Prostate gland (tissue), 2 donors: ENCODE measurements around the gene CD72. TPM values are rescaled to one million over a fixed set of nuclear protein-coding genes. Genes with fewer than 3 reads are reported as not detected.

Source experiments
- DNase-seq: peaks from one replicate; pipeline ENCODE4 v3.0.0-alpha.2; 2019; ENCODE audit warnings: low spot score
- H3K27ac ChIP-seq, 2 donors: fragments of 200-600 bp; sonication (generic); 2 replicates each; pipeline ENCODE4 v1.5.1; 2017 to 2019
- H3K27me3 ChIP-seq: fragments of 200-600 bp; sonication (generic); replicated peaks from 2 replicates; pipeline ENCODE4 v1.5.1; 2019; ENCODE audit not compliant: insufficient read depth
- H3K36me3 ChIP-seq, 2 donors: fragments of 200-600 bp; sonication (generic); 1 replicate in 1 of 2; 2 replicates in 1 of 2; pipeline versions ENCODE4 v1.5.1 to v1.8.1; 2017 to 2019
- H3K4me1 ChIP-seq: fragments of 200-600 bp; sonication (generic); replicated peaks from 2 replicates; pipeline ENCODE4 v1.5.1; 2019
- H3K4me3 ChIP-seq, 2 donors: fragments of 200-600 bp; sonication (generic); 2 replicates each; pipeline ENCODE4 v1.5.1; 2017 to 2019
- H3K9me3 ChIP-seq: fragments of 200-600 bp; sonication (generic); 2 replicates; pipeline ENCODE4 v1.5.1; 2017
- POLR2A ChIP-seq: fragments of 450-650 bp; IDR thresholded peaks from one replicate; pipeline ENCODE4 v1.6.1; 2016; ENCODE audit warnings: antibody characterized with exemption, mild to moderate bottlenecking
- POLR2AphosphoS5 ChIP-seq: sonication (generic); formaldehyde crosslinking; IDR thresholded peaks from one replicate; pipeline ENCODE4 v1.6.1; 2017; ENCODE audit warnings: antibody characterized with exemption
- WGBS: methylation state at CpG from one replicate; pipeline ENCODE4 v1.1.5; 2018; 5-methylcytosine and 5-hydroxymethylcytosine counted together
- intact Hi-C: fragments of 100-400 bp; cut with DNase I; formaldehyde crosslinking; loops from one replicate; pipeline ENCODE4 v1.14.2; 2022
- microRNA-seq: library from miRNA; unstranded; fragments of <30 nt; microRNA quantifications from one replicate; pipeline ENCODE4, GENCODE V29; 2016
- small RNA-seq, 2 donors: library from RNA; depleted of rRNA; stranded (forward); fragments of <200 nt; gene quantifications; one replicate each; pipeline ENCODE3, GENCODE V24; 2016
- total RNA-seq, 2 donors: library from RNA; depleted of rRNA; stranded (reverse); fragments of >200 nt; gene quantifications; one replicate each; pipeline ENCODE4 v1.1.0, GENCODE V29; 2016
- TF ChIP-seq, protein P1 (sequence below), 4 experiments: fragments of 200-600 bp in 2 of 4; fragments of 450-650 bp in 2 of 4; sonication (generic) in 2 of 4; IDR thresholded peaks; 1 replicate in 3 of 4; 2 replicates in 1 of 4; pipeline ENCODE4 v1.5.1; 2016 to 2019; ENCODE audit warnings: antibody characterized with exemption in 4 of 4, mild to moderate bottlenecking in 2 of 4, moderate library complexity in 2 of 4

CD72 gene
- total RNA-seq, 2 donors from 2014 or later, result 3.0 to 3.2 TPM

DNA sequence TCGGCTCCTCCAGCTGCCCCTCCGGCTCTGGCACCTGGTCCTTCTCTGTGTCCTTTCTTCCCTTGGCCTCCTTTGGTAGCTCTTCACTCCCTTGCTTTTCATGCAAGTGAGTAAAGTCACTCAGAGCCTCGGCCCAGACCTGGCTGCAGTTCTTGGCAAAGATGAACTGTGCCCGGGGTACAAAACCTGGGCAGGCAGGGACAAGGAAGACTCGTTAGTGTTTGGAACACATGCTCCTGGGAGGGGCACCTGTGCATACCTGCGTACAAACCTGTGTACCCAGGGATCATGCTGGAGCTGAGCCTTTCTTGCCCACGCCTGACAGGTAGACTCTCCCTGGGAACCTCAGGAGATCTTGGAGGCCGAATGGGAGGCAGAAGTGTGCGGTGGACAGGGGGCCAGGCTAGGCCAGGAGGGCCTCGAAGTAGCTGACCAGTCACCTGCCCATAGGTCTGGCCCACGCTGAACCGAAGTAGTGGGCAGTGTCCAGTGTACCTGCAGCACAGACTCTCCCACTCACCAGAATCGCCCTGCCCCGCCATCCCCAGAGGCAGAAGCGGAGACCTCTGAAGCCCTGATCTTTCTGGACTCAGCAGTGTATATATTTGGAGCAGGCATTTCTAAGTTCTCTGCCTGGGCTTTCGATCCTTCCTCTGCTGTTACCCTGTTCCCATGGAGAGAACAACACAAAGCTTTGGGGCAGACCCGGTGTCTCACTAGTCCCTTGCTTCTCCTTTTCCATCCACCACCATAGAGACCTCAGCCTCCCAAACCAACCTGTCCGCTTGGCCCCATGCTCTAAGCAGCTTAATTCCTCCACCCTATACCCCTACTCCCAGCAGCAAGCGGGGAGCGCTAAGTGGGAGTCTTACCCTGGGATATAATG, 55.1 kb downstream of the CD72 start:
- TF ChIP-seq, protein P1, sequence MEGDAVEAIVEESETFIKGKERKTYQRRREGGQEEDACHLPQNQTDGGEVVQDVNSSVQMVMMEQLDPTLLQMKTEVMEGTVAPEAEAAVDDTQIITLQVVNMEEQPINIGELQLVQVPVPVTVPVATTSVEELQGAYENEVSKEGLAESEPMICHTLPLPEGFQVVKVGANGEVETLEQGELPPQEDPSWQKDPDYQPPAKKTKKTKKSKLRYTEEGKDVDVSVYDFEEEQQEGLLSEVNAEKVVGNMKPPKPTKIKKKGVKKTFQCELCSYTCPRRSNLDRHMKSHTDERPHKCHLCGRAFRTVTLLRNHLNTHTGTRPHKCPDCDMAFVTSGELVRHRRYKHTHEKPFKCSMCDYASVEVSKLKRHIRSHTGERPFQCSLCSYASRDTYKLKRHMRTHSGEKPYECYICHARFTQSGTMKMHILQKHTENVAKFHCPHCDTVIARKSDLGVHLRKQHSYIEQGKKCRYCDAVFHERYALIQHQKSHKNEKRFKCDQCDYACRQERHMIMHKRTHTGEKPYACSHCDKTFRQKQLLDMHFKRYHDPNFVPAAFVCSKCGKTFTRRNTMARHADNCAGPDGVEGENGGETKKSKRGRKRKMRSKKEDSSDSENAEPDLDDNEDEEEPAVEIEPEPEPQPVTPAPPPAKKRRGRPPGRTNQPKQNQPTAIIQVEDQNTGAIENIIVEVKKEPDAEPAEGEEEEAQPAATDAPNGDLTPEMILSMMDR (IDR thresholded peaks at IDR 0.05), result no peak
- TF ChIP-seq POLR2AphosphoS5, result peak; percentile 52
- no peak overlapping the region for H3K4me3 ChIP-seq
- WGBS, result 68% methylated on average over 20 of the region's 20 CpGs
- H3K9me3 ChIP-seq, result no peaks in the 10 kb centered on the region
- no peaks in the 10 kb centered on the region for H3K36me3 ChIP-seq
- H3K4me1 ChIP-seq, result no peaks in the 10 kb centered on the region
- intact Hi-C loops, result no loop called here
- DNase-seq, result peak; percentile 45
- H3K27ac ChIP-seq, result peak overlapping the region; percentile 28 to 44
- no peaks in the 10 kb centered on the region for H3K27me3 ChIP-seq

DNA sequence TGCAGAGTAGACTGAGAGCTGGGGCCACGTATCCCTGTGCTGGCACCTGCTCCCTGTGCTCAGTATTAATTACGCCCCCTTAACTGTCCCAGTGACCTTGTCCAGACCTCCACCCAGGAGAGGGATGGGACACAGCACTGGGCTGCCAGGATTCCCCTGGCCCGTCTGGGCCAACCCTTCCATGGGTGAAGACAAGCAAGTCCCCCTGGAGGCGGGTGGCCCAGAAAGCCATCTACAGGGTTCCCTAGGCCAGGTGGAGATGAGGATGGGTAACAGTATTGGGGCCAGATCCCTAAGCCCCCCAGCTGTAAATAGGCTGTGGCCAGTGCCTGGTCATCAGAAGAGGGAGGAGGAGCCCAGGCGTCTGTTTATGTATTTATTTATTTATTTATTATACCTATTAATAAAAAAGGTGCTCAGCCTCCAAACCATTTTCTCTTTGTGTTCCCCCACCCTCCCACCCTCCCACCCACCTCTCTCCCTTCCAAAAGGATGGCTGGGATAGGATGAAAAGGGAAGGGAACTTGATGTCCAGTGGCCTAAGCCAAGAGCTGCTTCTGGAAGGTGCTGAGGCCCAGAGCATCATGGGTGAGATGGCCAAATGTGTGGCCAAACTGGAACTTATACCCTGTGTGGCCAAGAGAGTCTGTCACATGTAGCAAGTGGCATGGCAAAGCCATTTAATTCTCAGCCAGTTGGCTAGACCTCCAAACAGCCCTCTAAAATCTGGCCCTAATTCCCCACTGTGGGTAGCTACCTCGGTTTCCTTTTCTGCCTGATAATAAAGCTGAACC, 56.5 kb downstream of the CD72 start:
- WGBS, result 80% methylated on average over 5 of the region's 6 CpGs
- no peak for TF ChIP-seq POLR2AphosphoS5
- TF ChIP-seq, protein P1 (IDR thresholded peaks at IDR 0.05), result no peak
- no peak for TF ChIP-seq POLR2A
- intact Hi-C loops, result no loop called here
- no peak for DNase-seq
- no peaks in the 10 kb centered on the region for H3K4me1 ChIP-seq
- H3K36me3 ChIP-seq, result no peaks in the 10 kb centered on the region
- H3K27me3 ChIP-seq, result no peaks in the 10 kb centered on the region
- no peak overlapping the region for H3K4me3 ChIP-seq
- no peak overlapping the region for H3K27ac ChIP-seq
- no peaks in the 10 kb centered on the region for H3K9me3 ChIP-seq

DNA sequence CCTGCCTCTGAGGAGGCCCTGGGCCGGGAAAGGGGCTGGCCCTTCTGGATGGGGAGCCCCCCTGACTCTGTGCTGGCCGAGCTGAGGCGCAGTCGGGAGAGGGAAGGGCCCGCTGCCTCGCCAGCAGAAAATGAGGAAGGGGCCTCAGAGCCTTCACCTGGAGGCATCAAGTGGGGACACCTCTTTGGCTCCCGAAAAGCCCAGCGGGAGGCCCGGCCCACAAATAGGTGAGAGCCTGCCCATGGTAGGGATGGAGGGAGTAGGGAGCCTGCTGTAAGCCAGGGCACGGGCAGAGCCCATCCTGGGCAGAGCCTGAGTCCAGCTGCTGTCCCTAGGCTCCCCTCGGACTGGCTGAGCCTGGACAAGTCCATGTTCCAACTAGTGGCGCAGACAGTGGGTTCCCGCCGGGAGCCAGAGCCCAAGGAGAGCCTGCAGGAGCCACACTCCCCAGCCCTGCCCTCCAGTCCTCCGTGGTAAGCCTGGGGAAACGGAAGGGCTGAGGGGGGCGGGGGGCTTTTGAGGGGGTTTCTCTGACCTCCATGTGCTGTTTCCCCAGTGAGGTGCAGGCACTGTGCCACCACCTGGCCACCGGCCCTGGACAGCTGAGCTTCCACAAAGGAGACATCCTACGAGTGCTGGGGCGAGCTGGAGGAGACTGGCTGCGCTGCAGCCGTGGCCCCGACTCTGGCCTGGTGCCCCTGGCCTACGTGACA, 57.4 kb downstream of the CD72 start:
- Histone ChIP-seq H3K27ac (no peak overlapping the region), H3K9me3 (no peaks in the 10 kb centered on the region), H3K27me3 (no peaks in the 10 kb centered on the region), H3K4me1 (no peaks in the 10 kb centered on the region), H3K36me3 (no peaks in the 10 kb centered on the region), H3K4me3 (no peak overlapping the region)
- DNase-seq, result no peak
- intact Hi-C loops, result no loop called here
- WGBS, result 81% methylated on average over 24 of the region's 24 CpGs
- no peak for TF ChIP-seq POLR2A
- TF ChIP-seq POLR2AphosphoS5, result no peak
- TF ChIP-seq, protein P1 (IDR thresholded peaks at IDR 0.05), result no peak

Small RNA genes lying within 50 kb of the gene (microRNA-seq; reads per million reads assigned to microRNA genes)
- 1.8 reads per million, percentile 24 among the genes with 10 or more reads in this experiment for gene MIR4667

Small RNA genes lying within 50 kb of the gene (small RNA-seq; reads per million reads assigned to genes)
- gene MIR4667 (0 reads per million in 2 donors), gene RMRP (0 reads per million in 2 donors), gene RPS29P17 (0 reads per million in 2 donors)

Other genes with a start within 250 kb of the CD72 start
- 10 to 100 TPM; 13.6 to 33.1 TPM for gene RUSC2, start 128.3 kb downstream of the CD72 start, total RNA-seq
- gene TESK1, start 13.2 kb downstream of the CD72 start, total RNA-seq, result 10 to 100 TPM; 40.2 to 67.3 TPM
- gene SIT1, start 32.5 kb upstream of the CD72 start, total RNA-seq, result under 1 TPM; 0.18 to 0.68 TPM
- over 10,000 TPM in 1 of 2 donors, 1,000 to 10,000 TPM in 1; 1,879 to 13,864 TPM for gene RMRP, start 39.6 kb upstream of the CD72 start, total RNA-seq
- gene CCDC107, start 39.9 kb upstream of the CD72 start, total RNA-seq, result 10 to 100 TPM; 22.8 to 26.2 TPM
- 1 to 10 TPM; 1.1 to 1.8 TPM for gene ARHGEF39, start 46.8 kb upstream of the CD72 start, total RNA-seq
- gene CA9, start 55.5 kb upstream of the CD72 start, total RNA-seq, result not detected
- 1,000 to 10,000 TPM; 1,037 to 1,042 TPM for gene TPM2, start 71.5 kb upstream of the CD72 start, total RNA-seq
- 100 to 1,000 TPM; 167 to 315 TPM for gene TLN1, start 113.8 kb upstream of the CD72 start, total RNA-seq
- gene CREB3, start 114.3 kb upstream of the CD72 start, total RNA-seq, result 100 to 1,000 TPM in 1 of 2 donors, 10 to 100 TPM in 1; 60.9 to 120 TPM
- gene GBA2, start 130.8 kb upstream of the CD72 start, total RNA-seq, result 10 to 100 TPM; 48.5 to 55.4 TPM
- gene RGP1, start 130.9 kb upstream of the CD72 start, total RNA-seq, result 10 to 100 TPM; 19.4 to 30.3 TPM
- gene MSMP, start 135.9 kb upstream of the CD72 start, total RNA-seq, result not detected
- gene NPR2, start 173.2 kb upstream of the CD72 start, total RNA-seq, result 10 to 100 TPM; 17.3 to 33.2 TPM
- gene SPAG8, start 193.8 kb upstream of the CD72 start, total RNA-seq, result 1 to 10 TPM in 1 of 2 donors, under 1 TPM in 1; 0.68 to 9.2 TPM
- 10 to 100 TPM; 38.6 to 39.7 TPM for gene HINT2, start 196.6 kb upstream of the CD72 start, total RNA-seq
- 1 to 10 TPM in 1 of 2 donors, under 1 TPM in 1; 0.46 to 5.1 TPM for gene FAM221B, start 210.3 kb upstream of the CD72 start, total RNA-seq
- 10 to 100 TPM; 15.8 to 25.9 TPM for gene TMEM8B, start 210.8 kb upstream of the CD72 start, total RNA-seq